Measurements from ENCODE around the gene FAM174A. TPM values are rescaled to one million over a fixed set of nuclear protein-coding genes. Genes with fewer than 3 reads are reported as not detected.
"Not testable (repeated sequence)": the region's sequence is repeated elsewhere in the genome, so short reads cannot be mapped to it uniquely, and the experiment has no call there.

The FAM174A gene
- polyA plus RNA-seq, 3 donors from 2014 or later, result 7.7 to 15.7 (median 7.7) TPM

GRCh38 chr5:100595152-100595811, 60.1 kb downstream of the FAM174A start:
- no peak for DNase-seq
- no peaks in the 10 kb centered on the region for H3K9me3 Mint-ChIP-seq
- H3K27me3 Mint-ChIP-seq (ENCODE audit: low read depth in 3 of 3), result peaks cover 0 to 1% (median 0%) of the 10 kb centered on the region in 3 donors
- peaks cover 0 to 7% (median 0%) of the 10 kb centered on the region in 3 donors for H3K36me3 Mint-ChIP-seq
- H3K27ac Mint-ChIP-seq, result no peak overlapping the region
- H3K4me3 Mint-ChIP-seq, result no peak overlapping the region
- no peaks in the 10 kb centered on the region for H3K4me1 Mint-ChIP-seq

- Mint-ChIP-seq H3K4me1 (no peaks in the 10 kb centered on the region), H3K27ac (no peak overlapping the region), H3K4me3 (no peak overlapping the region), H3K36me3 (peaks cover 0 to 7% (median 0%) of the 10 kb centered on the region in 3 donors), H3K27me3 (ENCODE audit: low read depth in 3 of 3) (peaks cover 0 to 1% (median 0%) of the 10 kb centered on the region in 3 donors), H3K9me3 (no peaks in the 10 kb centered on the region)
- DNase-seq, result no peak
These were observed 60.6 kb downstream of the FAM174A start for GRCh38 chr5:100595812-100596173.

- Mint-ChIP-seq H3K27me3 (ENCODE audit: low read depth in 3 of 3) (peaks cover 0 to 1% (median 0%) of the 10 kb centered on the region in 3 donors), H3K9me3 (no peaks in the 10 kb centered on the region), H3K36me3 (peaks cover 0 to 3% (median 0%) of the 10 kb centered on the region in 3 donors), H3K4me1 (no peaks in the 10 kb centered on the region), H3K27ac (no peak overlapping the region), H3K4me3 (no peak overlapping the region)
- no peak for DNase-seq
These were observed 63.3 kb downstream of the FAM174A start for GRCh38 chr5:100598446-100598845.

GRCh38 chr5:100600298-100600994, 65.3 kb downstream of the FAM174A start:
- Mint-ChIP-seq H3K4me1 (no peaks in the 10 kb centered on the region), H3K9me3 (no peaks in the 10 kb centered on the region), H3K27me3 (ENCODE audit: low read depth in 3 of 3) (peaks cover 0 to 1% (median 0%) of the 10 kb centered on the region in 3 donors), H3K4me3 (no peak overlapping the region), H3K36me3 (peaks cover 0 to 3% (median 0%) of the 10 kb centered on the region in 3 donors), H3K27ac (no peak overlapping the region)
- no peak for DNase-seq

GRCh38 chr5:100603141-100603540, 68.0 kb downstream of the FAM174A start:
- H3K9me3 Mint-ChIP-seq, result no peaks in the 10 kb centered on the region
- H3K27me3 Mint-ChIP-seq (ENCODE audit: low read depth in 3 of 3), result peaks cover 0 to 4% (median 3%) of the 10 kb centered on the region in 3 donors
- no peak for DNase-seq
- H3K27ac Mint-ChIP-seq, result no peak overlapping the region
- no peaks in the 10 kb centered on the region for H3K36me3 Mint-ChIP-seq
- H3K4me1 Mint-ChIP-seq, result no peaks in the 10 kb centered on the region
- H3K4me3 Mint-ChIP-seq, result no peak overlapping the region

GRCh38 chr5:100604021-100604420, 68.8 kb downstream of the FAM174A start:
- H3K27ac Mint-ChIP-seq; H3K9me3 Mint-ChIP-seq; H3K4me1 Mint-ChIP-seq; H3K4me3 Mint-ChIP-seq; H3K27me3 Mint-ChIP-seq (ENCODE audit: low read depth in 3 of 3); H3K36me3 Mint-ChIP-seq; DNase-seq: not testable (repeated sequence)

- Mint-ChIP-seq H3K36me3 (no peaks in the 10 kb centered on the region), H3K27ac (no peak overlapping the region), H3K27me3 (ENCODE audit: low read depth in 3 of 3) (peaks cover 2 to 12% (median 3%) of the 10 kb centered on the region in 3 donors), H3K4me3 (no peak overlapping the region), H3K9me3 (no peaks in the 10 kb centered on the region), H3K4me1 (no peaks in the 10 kb centered on the region)
- no peak for DNase-seq
These were observed 74.4 kb downstream of the FAM174A start for GRCh38 chr5:100609594-100609993.

- H3K27me3 Mint-ChIP-seq (ENCODE audit: low read depth in 3 of 3), result peaks cover 0 to 9% (median 2%) of the 10 kb centered on the region in 3 donors
- DNase-seq, result no peak
- H3K4me1 Mint-ChIP-seq, result no peaks in the 10 kb centered on the region
- no peaks in the 10 kb centered on the region for H3K9me3 Mint-ChIP-seq
- H3K36me3 Mint-ChIP-seq, result no peaks in the 10 kb centered on the region
- H3K27ac Mint-ChIP-seq, result no peak overlapping the region
- no peak overlapping the region for H3K4me3 Mint-ChIP-seq
These were observed 79.1 kb downstream of the FAM174A start for GRCh38 chr5:100614308-100614707.

GRCh38 chr5:100615362-100615761, 80.2 kb downstream of the FAM174A start:
- no peaks in the 10 kb centered on the region for H3K36me3 Mint-ChIP-seq
- no peak overlapping the region for H3K4me3 Mint-ChIP-seq
- H3K27me3 Mint-ChIP-seq (ENCODE audit: low read depth in 3 of 3), result peaks cover 0 to 6% (median 2%) of the 10 kb centered on the region in 3 donors
- no peak overlapping the region for H3K27ac Mint-ChIP-seq
- DNase-seq, result no peak
- no peaks in the 10 kb centered on the region for H3K9me3 Mint-ChIP-seq
- no peaks in the 10 kb centered on the region for H3K4me1 Mint-ChIP-seq

- Mint-ChIP-seq H3K27me3 (ENCODE audit: low read depth in 3 of 3) (peaks cover 0 to 5% (median 2%) of the 10 kb centered on the region in 3 donors), H3K27ac (no peak overlapping the region), H3K36me3 (no peaks in the 10 kb centered on the region), H3K9me3 (no peaks in the 10 kb centered on the region), H3K4me3 (no peak overlapping the region), H3K4me1 (no peaks in the 10 kb centered on the region)
- no peak for DNase-seq
These were observed 81.1 kb downstream of the FAM174A start for GRCh38 chr5:100616291-100616690.

- Mint-ChIP-seq H3K27me3 (ENCODE audit: low read depth in 3 of 3) (peaks cover 0 to 5% (median 2%) of the 10 kb centered on the region in 3 donors), H3K36me3 (no peaks in the 10 kb centered on the region), H3K9me3 (no peaks in the 10 kb centered on the region), H3K4me3 (no peak overlapping the region), H3K27ac (no peak overlapping the region), H3K4me1 (no peaks in the 10 kb centered on the region)
- no peak for DNase-seq
These were observed 81.8 kb downstream of the FAM174A start for GRCh38 chr5:100616981-100617380.

- Mint-ChIP-seq H3K9me3 (no peaks in the 10 kb centered on the region), H3K4me3 (no peak overlapping the region), H3K27me3 (ENCODE audit: low read depth in 3 of 3) (peaks cover 0 to 3% (median 3%) of the 10 kb centered on the region in 3 donors), H3K27ac (no peak overlapping the region), H3K4me1 (no peaks in the 10 kb centered on the region), H3K36me3 (no peaks in the 10 kb centered on the region)
- DNase-seq, result peak; percentile 2 to 38 (median 5)
These were observed 88.5 kb downstream of the FAM174A start for GRCh38 chr5:100623719-100624118.

GRCh38 chr5:100634937-100635534, 99.9 kb downstream of the FAM174A start:
- Mint-ChIP-seq H3K27me3 (ENCODE audit: low read depth in 3 of 3) (peaks cover 0 to 2% (median 1%) of the 10 kb centered on the region in 3 donors), H3K4me3 (no peak overlapping the region), H3K4me1 (no peaks in the 10 kb centered on the region), H3K9me3 (no peaks in the 10 kb centered on the region), H3K27ac (no peak overlapping the region), H3K36me3 (no peaks in the 10 kb centered on the region)
- no peak for DNase-seq
